ENCODE results near the gene ICE2.

ICE2 gene

GRCh38 chr15:60374628-60375081, 104.3 kb downstream of the ICE2 start:
- peaks cover 25% of the 10 kb centered on the region for H3K4me1 ChIP-seq (ENCODE audit: insufficient read depth, low read length)
- H3K36me3 ChIP-seq (ENCODE audit: insufficient read depth, low read length) = peaks cover 34% of the 10 kb centered on the region
- no peaks in the 10 kb centered on the region for H3K9me3 ChIP-seq (ENCODE audit: control insufficient read depth, insufficient read depth, low read length)
- no peak overlapping the region for H3K9ac ChIP-seq (ENCODE audit: low read depth, low read length)

- no peaks in the 10 kb centered on the region for H3K9me3 ChIP-seq (ENCODE audit: control insufficient read depth, insufficient read depth, low read length)
- peaks cover 25% of the 10 kb centered on the region for H3K4me1 ChIP-seq (ENCODE audit: insufficient read depth, low read length)
- H3K36me3 ChIP-seq (ENCODE audit: insufficient read depth, low read length) = peaks cover 35% of the 10 kb centered on the region
- no peak overlapping the region for H3K9ac ChIP-seq (ENCODE audit: low read depth, low read length)
Measured at GRCh38 chr15:60374209-60374608, 104.7 kb downstream of the ICE2 start.

GRCh38 chr15:60373745-60374144, 105.2 kb downstream of the ICE2 start:
- Histone ChIP-seq H3K36me3 (ENCODE audit: insufficient read depth, low read length) (peaks cover 35% of the 10 kb centered on the region), H3K4me1 (ENCODE audit: insufficient read depth, low read length) (peaks cover 25% of the 10 kb centered on the region), H3K9me3 (ENCODE audit: control insufficient read depth, insufficient read depth, low read length) (no peaks in the 10 kb centered on the region), H3K9ac (ENCODE audit: low read depth, low read length) (no peak overlapping the region)

- no peaks in the 10 kb centered on the region for H3K9me3 ChIP-seq (ENCODE audit: control insufficient read depth, insufficient read depth, low read length)
- peaks cover 25% of the 10 kb centered on the region for H3K4me1 ChIP-seq (ENCODE audit: insufficient read depth, low read length)
- no peak overlapping the region for H3K9ac ChIP-seq (ENCODE audit: low read depth, low read length)
- H3K36me3 ChIP-seq (ENCODE audit: insufficient read depth, low read length) = peaks cover 35% of the 10 kb centered on the region
Measured at GRCh38 chr15:60373327-60373726, 105.6 kb downstream of the ICE2 start.

GRCh38 chr15:60372756-60373155, 106.2 kb downstream of the ICE2 start:
- Histone ChIP-seq H3K36me3 (ENCODE audit: insufficient read depth, low read length) (peaks cover 35% of the 10 kb centered on the region), H3K9ac (ENCODE audit: low read depth, low read length) (no peak overlapping the region), H3K4me1 (ENCODE audit: insufficient read depth, low read length) (peaks cover 25% of the 10 kb centered on the region)

GRCh38 chr15:60372227-60372626, 106.7 kb downstream of the ICE2 start:
- peaks cover 35% of the 10 kb centered on the region for H3K36me3 ChIP-seq (ENCODE audit: insufficient read depth, low read length)
- peaks cover 25% of the 10 kb centered on the region for H3K4me1 ChIP-seq (ENCODE audit: insufficient read depth, low read length)
- H3K9ac ChIP-seq (ENCODE audit: low read depth, low read length) = no peak overlapping the region
- H3K9me3 ChIP-seq (ENCODE audit: control insufficient read depth, insufficient read depth, low read length) = no peaks in the 10 kb centered on the region

More at GRCh38 chr15:60372756-60373155, 106.2 kb downstream of the ICE2 start:
- no peaks in the 10 kb centered on the region for H3K9me3 ChIP-seq (ENCODE audit: control insufficient read depth, insufficient read depth, low read length)

- peaks cover 35% of the 10 kb centered on the region for H3K36me3 ChIP-seq (ENCODE audit: insufficient read depth, low read length)
- peaks cover 25% of the 10 kb centered on the region for H3K4me1 ChIP-seq (ENCODE audit: insufficient read depth, low read length)
- H3K9ac ChIP-seq (ENCODE audit: low read depth, low read length) = no peak overlapping the region
- H3K9me3 ChIP-seq (ENCODE audit: control insufficient read depth, insufficient read depth, low read length) = no peaks in the 10 kb centered on the region
Measured at GRCh38 chr15:60371175-60372051, 107.5 kb downstream of the ICE2 start.

GRCh38 chr15:60370869-60371136, 108.1 kb downstream of the ICE2 start:
- peaks cover 35% of the 10 kb centered on the region for H3K36me3 ChIP-seq (ENCODE audit: insufficient read depth, low read length)
- no peaks in the 10 kb centered on the region for H3K9me3 ChIP-seq (ENCODE audit: control insufficient read depth, insufficient read depth, low read length)
- H3K9ac ChIP-seq (ENCODE audit: low read depth, low read length) = no peak overlapping the region
- H3K4me1 ChIP-seq (ENCODE audit: insufficient read depth, low read length) = peaks cover 24% of the 10 kb centered on the region

GRCh38 chr15:60370105-60370868, 108.7 kb downstream of the ICE2 start:
- Histone ChIP-seq H3K9ac (ENCODE audit: low read depth, low read length) (no peak overlapping the region), H3K9me3 (ENCODE audit: control insufficient read depth, insufficient read depth, low read length) (no peaks in the 10 kb centered on the region), H3K4me1 (ENCODE audit: insufficient read depth, low read length) (peaks cover 19% of the 10 kb centered on the region), H3K36me3 (ENCODE audit: insufficient read depth, low read length) (peaks cover 35% of the 10 kb centered on the region)

GRCh38 chr15:60369696-60370095, 109.2 kb downstream of the ICE2 start:
- H3K9me3 ChIP-seq (ENCODE audit: control insufficient read depth, insufficient read depth, low read length) = no peaks in the 10 kb centered on the region
- peaks cover 35% of the 10 kb centered on the region for H3K36me3 ChIP-seq (ENCODE audit: insufficient read depth, low read length)
- no peak overlapping the region for H3K9ac ChIP-seq (ENCODE audit: low read depth, low read length)
- H3K4me1 ChIP-seq (ENCODE audit: insufficient read depth, low read length) = peaks cover 13% of the 10 kb centered on the region
